ENCODE results near the gene C1orf105. TPM values are rescaled to one million over a fixed set of nuclear protein-coding genes. Genes with fewer than 3 reads are reported as not detected.

C1orf105 gene
- total RNA-seq, 1 donor from 2014 or later = not detected

- TF ChIP-seq CTCF (IDR thresholded peaks at IDR 0.05) = no peak
- no peak for DNase-seq (ENCODE audit: low spot score in 2 of 2)
- intact Hi-C loops (cut with DNase I) = no loop called here
- Histone ChIP-seq H3K27me3 (no peaks in the 10 kb centered on the region), H3K4me3 (no peak overlapping the region), H3K36me3 (no peaks in the 10 kb centered on the region), H3K27ac (no peak overlapping the region), H3K9me3 (no peaks in the 10 kb centered on the region), H3K4me1 (peaks cover 0 to 11% of the 10 kb centered on the region in 2 donors)
These were observed 42.2 kb upstream of the C1orf105 start for GRCh38 chr1:172378109-172378760.

- DNase-seq (ENCODE audit: low spot score in 2 of 2) = no peak
- H3K4me3 ChIP-seq = no peak overlapping the region
- intact Hi-C loops (cut with DNase I) = no loop called here
- no peak for TF ChIP-seq CTCF (IDR thresholded peaks at IDR 0.05)
- H3K9me3 ChIP-seq = no peaks in the 10 kb centered on the region
- H3K36me3 ChIP-seq = no peaks in the 10 kb centered on the region
- H3K27ac ChIP-seq = no peak overlapping the region
- H3K27me3 ChIP-seq = no peaks in the 10 kb centered on the region
- peaks cover 0 to 16% of the 10 kb centered on the region in 2 donors for H3K4me1 ChIP-seq
These were observed 39.8 kb upstream of the C1orf105 start for GRCh38 chr1:172380441-172381244.

GRCh38 chr1:172381946-172382345 is 38.5 kb upstream of the C1orf105 start:
- H3K27ac ChIP-seq = peak overlapping the region in 1 of 2 donors; percentile 63
- no peak overlapping the region for H3K4me3 ChIP-seq
- intact Hi-C loops (cut with DNase I) = loop anchor here (2.0 kb wide), 1 partner anchor 23 kb away; no protein-coding TSS in a partner anchor

GRCh38 chr1:172382406-172382805 is 38.1 kb upstream of the C1orf105 start:
- H3K9me3 ChIP-seq = no peaks in the 10 kb centered on the region
- H3K4me1 ChIP-seq = peaks cover 0 to 16% of the 10 kb centered on the region in 2 donors
- intact Hi-C loops (cut with DNase I) = loop anchor here (2.0 kb wide), 1 partner anchor 24 kb away; no protein-coding TSS in a partner anchor
- H3K4me3 ChIP-seq = no peak overlapping the region
- no peaks in the 10 kb centered on the region for H3K27me3 ChIP-seq
- no peaks in the 10 kb centered on the region for H3K36me3 ChIP-seq
- TF ChIP-seq CTCF (IDR thresholded peaks at IDR 0.05) = no peak
- H3K27ac ChIP-seq = peak overlapping the region; percentile 60 to 63
- no peak for DNase-seq (ENCODE audit: low spot score in 2 of 2)

More at GRCh38 chr1:172381946-172382345, 38.5 kb upstream of the C1orf105 start:
- H3K4me1 ChIP-seq = peaks cover 0 to 16% of the 10 kb centered on the region in 2 donors
- DNase-seq (ENCODE audit: low spot score in 2 of 2) = no peak
- no peaks in the 10 kb centered on the region for H3K9me3 ChIP-seq
- no peaks in the 10 kb centered on the region for H3K27me3 ChIP-seq
- H3K36me3 ChIP-seq = no peaks in the 10 kb centered on the region
- no peak for TF ChIP-seq CTCF (IDR thresholded peaks at IDR 0.05)

- intact Hi-C loops (cut with DNase I) = loop anchor here (2.0 kb wide), 1 partner anchor 24 kb away; no protein-coding TSS in a partner anchor
- peaks cover 0 to 16% of the 10 kb centered on the region in 2 donors for H3K4me1 ChIP-seq
- no peak for TF ChIP-seq CTCF (IDR thresholded peaks at IDR 0.05)
- H3K27me3 ChIP-seq = no peaks in the 10 kb centered on the region
- no peaks in the 10 kb centered on the region for H3K9me3 ChIP-seq
- peak overlapping the region in 1 of 2 donors; percentile 44 for H3K4me3 ChIP-seq
- no peak for DNase-seq (ENCODE audit: low spot score in 2 of 2)
- no peaks in the 10 kb centered on the region for H3K36me3 ChIP-seq
- peak overlapping the region; percentile 60 to 63 for H3K27ac ChIP-seq
These were observed 37.5 kb upstream of the C1orf105 start for GRCh38 chr1:172382990-172383389.

Measured in ascending aorta (tissue), 2 donors.